ENCODE measurements around the gene HNRNPL. TPM values are rescaled to one million over a fixed set of nuclear protein-coding genes. Genes with fewer than 3 reads are reported as not detected.
A peak's percentile ranks its signal among the peaks of the same experiment; 100 is the strongest.
"Not testable (repeated sequence)": the region's sequence is repeated elsewhere in the genome, so short reads cannot be mapped to it uniquely, and the experiment has no call there.

Gene HNRNPL
- total RNA-seq, 3 donors from 2014 or later (not counting 1 experiment from before 2014, with no cell fraction given): 636 to 800 (median 702) TPM

DNA sequence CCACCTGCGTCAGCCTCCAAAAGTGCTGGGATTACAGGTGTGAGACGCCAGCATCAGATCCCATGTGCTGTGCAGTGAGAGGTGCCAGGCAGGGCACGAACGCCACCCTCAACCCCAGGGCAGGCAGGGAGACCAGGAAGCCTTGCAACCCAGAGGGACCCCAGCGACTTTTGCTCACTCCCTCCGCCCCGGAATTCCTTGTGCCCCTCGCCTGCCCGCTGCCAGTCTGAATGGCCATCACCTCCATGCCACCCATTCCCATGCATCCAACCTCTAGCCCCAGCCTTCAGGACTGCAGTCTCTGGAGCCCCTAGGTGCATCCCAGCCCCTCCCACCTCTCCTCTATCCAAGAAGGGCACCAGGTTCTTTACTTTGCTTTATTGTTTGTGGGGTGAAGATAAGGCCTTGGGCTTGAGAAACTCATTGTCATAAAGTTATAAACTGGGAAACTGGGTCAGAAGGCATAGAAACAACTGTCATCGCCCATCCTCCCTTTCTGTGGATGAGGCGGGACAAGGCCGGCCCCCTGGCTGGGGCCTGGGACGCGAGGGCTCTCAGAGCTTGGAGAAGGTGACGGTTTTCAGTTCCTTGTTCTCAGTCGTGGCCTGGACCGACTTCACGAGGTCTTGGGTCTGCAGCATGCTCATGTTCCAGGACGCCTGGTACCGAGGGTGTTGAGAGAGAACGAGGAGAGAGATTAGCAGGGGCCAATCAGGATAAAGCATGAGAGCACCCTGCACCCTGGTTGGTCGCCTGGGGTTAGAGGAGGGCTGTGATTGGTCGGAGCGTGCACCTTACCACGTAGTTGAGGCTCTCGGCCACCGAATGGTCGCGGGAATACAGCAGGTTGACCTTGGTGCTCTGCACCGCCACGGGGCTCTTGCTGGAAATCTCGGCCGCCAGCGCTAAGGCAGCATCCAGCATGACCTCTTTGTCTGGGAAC, 34.5 kb downstream of the HNRNPL start:
- Histone ChIP-seq H3K4me3 (ENCODE audit: low read length) (no peak overlapping the region), H3K4me1 (ENCODE audit: control insufficient read depth, insufficient read depth, low read length) (peaks cover 5% of the 10 kb centered on the region), H3K27me3 (ENCODE audit: control insufficient read depth, insufficient read depth, low read length) (no peaks in the 10 kb centered on the region), H3K27ac (ENCODE audit: low read length) (no peak overlapping the region), H3K9me3 (ENCODE audit: control insufficient read depth, insufficient read depth, low read length) (no peaks in the 10 kb centered on the region), H3K36me3 (ENCODE audit: control insufficient read depth, insufficient read depth, low read length) (peaks cover 32% of the 10 kb centered on the region)
- peaks cover 0 to 6% of the 10 kb centered on the region in 2 donors for H3K4me1 Mint-ChIP-seq
- no peaks in the 10 kb centered on the region for H3K9me3 Mint-ChIP-seq
- H3K36me3 Mint-ChIP-seq: no peaks in the 10 kb centered on the region
- ATAC-seq (no peak), DNase-seq (no peak)
- 96% methylated on average over 34 of the region's 34 CpGs for WGBS (ENCODE audit: insufficient coverage)
- no peaks in the 10 kb centered on the region for H3K27me3 Mint-ChIP-seq (ENCODE audit: low read depth in 2 of 2)
- TF ChIP-seq, protein P1, sequence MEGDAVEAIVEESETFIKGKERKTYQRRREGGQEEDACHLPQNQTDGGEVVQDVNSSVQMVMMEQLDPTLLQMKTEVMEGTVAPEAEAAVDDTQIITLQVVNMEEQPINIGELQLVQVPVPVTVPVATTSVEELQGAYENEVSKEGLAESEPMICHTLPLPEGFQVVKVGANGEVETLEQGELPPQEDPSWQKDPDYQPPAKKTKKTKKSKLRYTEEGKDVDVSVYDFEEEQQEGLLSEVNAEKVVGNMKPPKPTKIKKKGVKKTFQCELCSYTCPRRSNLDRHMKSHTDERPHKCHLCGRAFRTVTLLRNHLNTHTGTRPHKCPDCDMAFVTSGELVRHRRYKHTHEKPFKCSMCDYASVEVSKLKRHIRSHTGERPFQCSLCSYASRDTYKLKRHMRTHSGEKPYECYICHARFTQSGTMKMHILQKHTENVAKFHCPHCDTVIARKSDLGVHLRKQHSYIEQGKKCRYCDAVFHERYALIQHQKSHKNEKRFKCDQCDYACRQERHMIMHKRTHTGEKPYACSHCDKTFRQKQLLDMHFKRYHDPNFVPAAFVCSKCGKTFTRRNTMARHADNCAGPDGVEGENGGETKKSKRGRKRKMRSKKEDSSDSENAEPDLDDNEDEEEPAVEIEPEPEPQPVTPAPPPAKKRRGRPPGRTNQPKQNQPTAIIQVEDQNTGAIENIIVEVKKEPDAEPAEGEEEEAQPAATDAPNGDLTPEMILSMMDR (IDR thresholded peaks at IDR 0.05): no peak
- no peak overlapping the region for H3K27ac Mint-ChIP-seq
- H3K4me3 Mint-ChIP-seq: no peak overlapping the region
- intact Hi-C loops (cut with micrococcal nuclease): no loop called here

DNA sequence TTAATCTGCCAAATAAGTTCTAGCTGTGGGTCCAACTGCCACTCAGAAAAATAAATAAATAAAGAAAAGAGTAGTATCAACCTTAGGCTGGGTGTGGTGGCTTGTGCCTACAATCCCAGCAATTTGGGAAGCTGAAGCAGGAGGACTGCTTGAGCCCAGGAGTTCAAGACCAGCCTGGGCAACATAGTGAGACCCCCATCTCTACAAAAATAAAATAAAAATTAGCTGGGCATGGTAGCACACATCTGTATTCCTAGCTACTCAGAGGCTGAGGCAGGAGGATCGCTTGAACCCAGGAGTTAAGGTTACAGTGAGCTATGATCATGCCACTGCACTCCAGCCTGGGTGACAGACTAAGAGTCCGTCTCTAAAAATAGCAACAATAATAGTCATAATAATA, 35.9 kb downstream of the HNRNPL start:
- H3K36me3 Mint-ChIP-seq; H3K27ac Mint-ChIP-seq; H3K9me3 ChIP-seq (ENCODE audit: control insufficient read depth, insufficient read depth, low read length); intact Hi-C loops (cut with micrococcal nuclease); DNase-seq; H3K4me1 Mint-ChIP-seq; H3K4me1 ChIP-seq (ENCODE audit: control insufficient read depth, insufficient read depth, low read length); H3K27me3 Mint-ChIP-seq (ENCODE audit: low read depth in 2 of 2); H3K4me3 ChIP-seq (ENCODE audit: low read length); H3K27me3 ChIP-seq (ENCODE audit: control insufficient read depth, insufficient read depth, low read length); H3K4me3 Mint-ChIP-seq; H3K9me3 Mint-ChIP-seq; ATAC-seq; H3K27ac ChIP-seq (ENCODE audit: low read length): not testable (repeated sequence)
- WGBS (ENCODE audit: insufficient coverage): 100% methylated on average over 1 of the region's 2 CpGs
- H3K36me3 ChIP-seq (ENCODE audit: control insufficient read depth, insufficient read depth, low read length): peaks cover 31% of the 10 kb centered on the region

DNA sequence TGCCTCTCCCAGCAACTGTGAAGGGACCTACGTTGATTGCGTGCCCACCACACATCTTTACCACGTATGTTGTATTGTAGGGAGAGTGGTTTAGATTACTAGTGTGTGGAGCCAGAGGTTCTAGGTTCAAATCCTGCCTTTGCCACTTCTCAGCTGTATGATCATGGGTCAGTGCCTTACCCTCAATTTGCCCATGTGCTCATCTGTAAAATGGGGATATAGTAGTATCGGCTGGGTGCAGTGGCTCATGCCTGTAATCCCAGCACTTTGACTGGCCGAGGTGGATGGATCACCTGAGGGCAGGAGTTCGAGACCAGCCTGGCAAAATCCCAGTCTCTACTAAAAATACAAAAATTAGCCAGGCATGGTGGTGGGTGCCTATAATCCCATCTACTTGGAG, 36.5 kb downstream of the HNRNPL start:
- intact Hi-C loops (cut with micrococcal nuclease): no loop called here
- WGBS (ENCODE audit: insufficient coverage): 96% methylated on average over 6 of the region's 6 CpGs
- Histone ChIP-seq H3K27ac (ENCODE audit: low read length) (no peak overlapping the region), H3K9me3 (ENCODE audit: control insufficient read depth, insufficient read depth, low read length) (no peaks in the 10 kb centered on the region), H3K4me1 (ENCODE audit: control insufficient read depth, insufficient read depth, low read length) (no peaks in the 10 kb centered on the region), H3K36me3 (ENCODE audit: control insufficient read depth, insufficient read depth, low read length) (peaks cover 31% of the 10 kb centered on the region), H3K4me3 (ENCODE audit: low read length) (no peak overlapping the region), H3K27me3 (ENCODE audit: control insufficient read depth, insufficient read depth, low read length) (no peaks in the 10 kb centered on the region)
- H3K9me3 Mint-ChIP-seq: no peaks in the 10 kb centered on the region
- ATAC-seq (no peak), DNase-seq (no peak)
- no peak overlapping the region for H3K4me3 Mint-ChIP-seq
- H3K4me1 Mint-ChIP-seq: peaks cover 0 to 6% of the 10 kb centered on the region in 2 donors
- TF ChIP-seq, protein P1 (IDR thresholded peaks at IDR 0.05): no peak
- H3K36me3 Mint-ChIP-seq: no peaks in the 10 kb centered on the region
- no peak overlapping the region for H3K27ac Mint-ChIP-seq
- no peaks in the 10 kb centered on the region for H3K27me3 Mint-ChIP-seq (ENCODE audit: low read depth in 2 of 2)

DNA sequence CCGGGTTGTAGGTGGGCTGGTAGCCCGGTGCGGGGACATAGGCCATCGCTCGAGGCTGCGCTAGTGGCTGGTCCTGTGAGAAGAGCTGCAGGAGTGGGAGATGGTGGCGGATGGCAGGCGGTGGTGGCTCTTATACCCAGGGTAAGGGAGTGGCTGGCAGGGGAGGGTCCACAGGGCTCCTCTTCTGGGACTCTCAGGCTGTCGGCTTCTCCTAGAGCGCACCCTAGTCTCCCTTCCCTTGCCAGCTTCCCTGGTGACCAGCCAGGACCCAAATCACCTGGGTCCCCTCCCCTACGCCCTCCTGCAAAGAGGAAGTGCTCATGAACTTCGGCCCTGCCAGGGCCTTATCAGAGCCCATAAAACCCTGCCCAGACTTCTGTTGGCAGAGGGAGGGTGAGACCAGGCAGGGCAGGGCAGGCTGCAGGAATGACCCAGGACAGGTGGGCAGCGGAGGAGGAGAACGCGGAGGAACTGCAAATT, 36.9 kb downstream of the HNRNPL start, which contains the start of gene LGALS4:
Gene LGALS4 (minus strand): TSS at position 105 of the 480 bp plus-strand sequence. CDS start 59 bp downstream, at position 46.
- Histone ChIP-seq H3K27ac (ENCODE audit: low read length) (no peak within 1 kb of the TSS), H3K9me3 (ENCODE audit: control insufficient read depth, insufficient read depth, low read length) (no peaks in the 10 kb centered on the region), H3K36me3 (ENCODE audit: control insufficient read depth, insufficient read depth, low read length) (peaks cover 27% of the 10 kb centered on the region), H3K4me1 (ENCODE audit: control insufficient read depth, insufficient read depth, low read length) (no peaks in the 10 kb centered on the region), H3K27me3 (ENCODE audit: control insufficient read depth, insufficient read depth, low read length) (no peaks in the 10 kb centered on the region), H3K4me3 (ENCODE audit: low read length) (no peak within 1 kb of the TSS)
- WGBS (ENCODE audit: insufficient coverage): 92% methylated on average over 15 of the region's 15 CpGs
- H3K27ac Mint-ChIP-seq: peak within 1 kb of the TSS in 1 of 2 donors; percentile 52
- ATAC-seq (no peak), DNase-seq (no peak)
- intact Hi-C loops (cut with micrococcal nuclease): no loop called here
- H3K4me3 Mint-ChIP-seq: no peak within 1 kb of the TSS
- no peaks in the 10 kb centered on the region for H3K27me3 Mint-ChIP-seq (ENCODE audit: low read depth in 2 of 2)
- peaks cover 0 to 6% of the 10 kb centered on the region in 2 donors for H3K4me1 Mint-ChIP-seq
- no peaks in the 10 kb centered on the region for H3K9me3 Mint-ChIP-seq
- no peaks in the 10 kb centered on the region for H3K36me3 Mint-ChIP-seq
- TF ChIP-seq, protein P1 (IDR thresholded peaks at IDR 0.05): no peak
